DND-41 (cell line): Measurements from ENCODE around the gene ST6GALNAC3.

Source experiments
- ATAC-seq: fragments of 200-7000 bp; cut with Tn5 transposase; 3 replicates; pipeline ENCODE4 v1.9.1; 2021; ENCODE audit warnings: low read depth; ENCODE audit not compliant: insufficient read depth
- DNase-seq: peaks from one replicate; pipeline ENCODE4 v3.0.0-alpha.2; 2020
- H2AFZ ChIP-seq: 2 replicates; pipeline ENCODE4 v1.6.0; 2012; ENCODE audit warnings: low read depth, low read length
- H3K27ac ChIP-seq: 2 replicates; pipeline ENCODE4 v1.5.1; 2012; ENCODE audit warnings: low read length, inconsistent platforms
- H3K27me3 ChIP-seq: fragments of 200-600 bp; sonication (generic); 2 replicates; pipeline ENCODE4 v1.6.0; 2012; ENCODE audit warnings: low read length, mild to moderate bottlenecking, inconsistent platforms; ENCODE audit not compliant: insufficient read depth, poor library complexity
- H3K36me3 ChIP-seq: 2 replicates; pipeline ENCODE4 v1.5.1; 2012; ENCODE audit warnings: low read length, inconsistent platforms; ENCODE audit not compliant: insufficient read depth
- H3K4me1 ChIP-seq: 2 replicates; pipeline ENCODE4 v1.5.1; 2012; ENCODE audit warnings: mild to moderate bottlenecking, low read length; ENCODE audit not compliant: insufficient read depth
- H3K4me2 ChIP-seq: 2 replicates; pipeline ENCODE4 v1.6.0; 2012; ENCODE audit warnings: mild to moderate bottlenecking, moderate library complexity, low read length, inconsistent platforms; ENCODE audit not compliant: insufficient read depth
- H3K4me3 ChIP-seq, 2 experiments: fragments of 200-600 bp in 1 of 2; shearing (Covaris generic) in 1 of 2; 2 replicates each; pipeline ENCODE4 v1.5.1; 2012 to 2016; ENCODE audit warnings: inconsistent platforms in 2 of 2, low read length in 2 of 2, mild to moderate bottlenecking in 2 of 2, low read depth in 1 of 2, moderate library complexity in 1 of 2
- H3K79me2 ChIP-seq: 2 replicates; pipeline ENCODE4 v1.6.0; 2012; ENCODE audit warnings: low read length, inconsistent platforms; ENCODE audit not compliant: insufficient read depth
- H3K9ac ChIP-seq: 2 replicates; pipeline ENCODE4 v1.6.0; 2012; ENCODE audit warnings: low read depth, mild to moderate bottlenecking, inconsistent platforms, low read length, moderate library complexity
- H3K9me3 ChIP-seq: 2 replicates; pipeline ENCODE4 v1.5.1; 2012; ENCODE audit warnings: low read length, moderate library complexity, mild to moderate bottlenecking, inconsistent platforms; ENCODE audit not compliant: insufficient read depth, severe bottlenecking
- H4K20me1 ChIP-seq: 2 replicates; pipeline ENCODE4 v1.6.0; 2012; ENCODE audit warnings: low read length; ENCODE audit not compliant: insufficient read depth
- EZH2 ChIP-seq: IDR thresholded peaks from 3 replicates; pipeline ENCODE4 v1.6.1; 2012; ENCODE audit warnings: borderline replicate concordance, low read depth, mild to moderate bottlenecking, moderate library complexity, low read length, inconsistent platforms; ENCODE audit not compliant: severe bottlenecking
- TF ChIP-seq, protein P1 (sequence below): IDR thresholded peaks from 2 replicates; pipeline ENCODE4 v1.5.1; 2012; ENCODE audit warnings: borderline replicate concordance, low read length, moderate library complexity, mild to moderate bottlenecking; ENCODE audit not compliant: poor library complexity, severe bottlenecking; ENCODE audit errors: extremely low read depth

ST6GALNAC3 gene

DNA sequence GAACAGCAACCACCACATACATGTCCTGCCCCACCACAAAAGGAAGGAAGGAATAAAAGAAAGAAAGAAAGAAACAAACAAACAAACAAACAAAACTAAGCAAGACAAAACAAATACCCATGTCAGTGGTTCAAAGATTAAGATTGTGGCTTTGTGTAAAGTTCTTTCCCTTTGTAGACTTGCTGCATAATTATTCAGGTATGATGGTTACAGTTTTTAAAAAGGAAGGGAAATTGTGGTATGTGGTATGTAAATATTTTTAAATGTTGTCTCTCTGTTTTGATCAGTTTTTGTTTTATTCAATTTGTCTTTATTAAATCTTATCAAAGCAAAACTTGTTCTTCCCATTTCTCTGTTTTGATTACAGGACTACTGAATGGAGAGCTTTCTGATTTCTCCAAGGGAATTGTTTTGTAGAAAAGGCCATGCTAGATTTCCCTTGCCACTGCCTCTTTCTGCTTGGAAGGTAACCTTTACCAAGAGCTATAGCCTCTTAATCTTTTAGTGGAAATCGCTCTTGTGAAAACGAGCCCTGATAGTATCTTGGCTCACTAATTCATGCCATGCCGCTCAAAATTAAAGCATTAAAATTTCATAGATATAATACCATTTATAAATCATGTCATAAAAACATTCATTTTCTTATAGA lies 502.5 kb downstream of the ST6GALNAC3 start:
- Histone ChIP-seq H3K27me3 (no peaks in the 10 kb centered on the region), H3K36me3 (no peaks in the 10 kb centered on the region), H3K4me2 (no peak overlapping the region), H3K4me3 (no peak overlapping the region), H3K79me2 (no peaks in the 10 kb centered on the region), H3K27ac (no peak overlapping the region), H2AFZ (no peak overlapping the region), H3K4me1 (no peaks in the 10 kb centered on the region), H4K20me1 (no peaks in the 10 kb centered on the region), H3K9me3 (no peaks in the 10 kb centered on the region), H3K9ac (no peak overlapping the region)
- no peak for DNase-seq
- TF ChIP-seq EZH2 = no peak
- TF ChIP-seq, protein P1, sequence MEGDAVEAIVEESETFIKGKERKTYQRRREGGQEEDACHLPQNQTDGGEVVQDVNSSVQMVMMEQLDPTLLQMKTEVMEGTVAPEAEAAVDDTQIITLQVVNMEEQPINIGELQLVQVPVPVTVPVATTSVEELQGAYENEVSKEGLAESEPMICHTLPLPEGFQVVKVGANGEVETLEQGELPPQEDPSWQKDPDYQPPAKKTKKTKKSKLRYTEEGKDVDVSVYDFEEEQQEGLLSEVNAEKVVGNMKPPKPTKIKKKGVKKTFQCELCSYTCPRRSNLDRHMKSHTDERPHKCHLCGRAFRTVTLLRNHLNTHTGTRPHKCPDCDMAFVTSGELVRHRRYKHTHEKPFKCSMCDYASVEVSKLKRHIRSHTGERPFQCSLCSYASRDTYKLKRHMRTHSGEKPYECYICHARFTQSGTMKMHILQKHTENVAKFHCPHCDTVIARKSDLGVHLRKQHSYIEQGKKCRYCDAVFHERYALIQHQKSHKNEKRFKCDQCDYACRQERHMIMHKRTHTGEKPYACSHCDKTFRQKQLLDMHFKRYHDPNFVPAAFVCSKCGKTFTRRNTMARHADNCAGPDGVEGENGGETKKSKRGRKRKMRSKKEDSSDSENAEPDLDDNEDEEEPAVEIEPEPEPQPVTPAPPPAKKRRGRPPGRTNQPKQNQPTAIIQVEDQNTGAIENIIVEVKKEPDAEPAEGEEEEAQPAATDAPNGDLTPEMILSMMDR = no peak
- no peak for ATAC-seq

GRCh38 chr1:76577525-76578185 lies 503.1 kb downstream of the ST6GALNAC3 start:
- DNase-seq = no peak
- ATAC-seq = no peak
- Histone ChIP-seq H3K79me2 (no peaks in the 10 kb centered on the region), H3K4me2 (no peak overlapping the region), H4K20me1 (no peaks in the 10 kb centered on the region), H3K4me3 (no peak overlapping the region), H3K27ac (no peak overlapping the region), H3K36me3 (no peaks in the 10 kb centered on the region), H3K9ac (no peak overlapping the region), H3K27me3 (no peaks in the 10 kb centered on the region), H3K4me1 (no peaks in the 10 kb centered on the region), H3K9me3 (no peaks in the 10 kb centered on the region), H2AFZ (no peak overlapping the region)
- no peak for TF ChIP-seq EZH2
- TF ChIP-seq, protein P1 = no peak

DNA sequence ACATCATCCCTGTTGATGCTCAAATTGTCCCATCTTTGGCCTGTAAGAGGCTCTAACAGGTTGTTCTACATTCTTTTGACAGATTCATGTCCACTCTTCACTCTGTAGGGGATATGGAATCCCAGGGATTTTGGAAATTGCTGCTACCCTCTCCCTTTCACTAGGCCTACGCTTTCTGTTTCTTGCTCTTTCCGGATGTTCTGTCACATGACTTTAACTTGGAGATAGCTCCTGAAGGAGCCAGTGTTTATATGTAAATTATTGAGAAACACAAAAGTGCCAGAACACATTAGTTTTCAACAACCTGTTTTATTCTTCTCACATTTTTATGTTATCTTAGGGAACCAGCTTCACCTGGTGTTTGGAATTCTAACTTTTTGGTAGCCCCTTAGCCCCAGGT lies 505.7 kb downstream of the ST6GALNAC3 start:
- no peaks in the 10 kb centered on the region for H3K4me1 ChIP-seq
- no peak for ATAC-seq

More for the DNA sequence above, 505.7 kb downstream of the ST6GALNAC3 start:
- no peaks in the 10 kb centered on the region for H3K9me3 ChIP-seq
- H3K9ac ChIP-seq = no peak overlapping the region
- H3K4me3 ChIP-seq = no peak overlapping the region
- no peaks in the 10 kb centered on the region for H3K36me3 ChIP-seq
- DNase-seq = no peak
- no peak overlapping the region for H3K4me2 ChIP-seq
- H4K20me1 ChIP-seq = no peaks in the 10 kb centered on the region
- H3K27me3 ChIP-seq = no peaks in the 10 kb centered on the region
- no peaks in the 10 kb centered on the region for H3K79me2 ChIP-seq
- no peak overlapping the region for H2AFZ ChIP-seq
- TF ChIP-seq, protein P1 = no peak
- TF ChIP-seq EZH2 = no peak
- no peak overlapping the region for H3K27ac ChIP-seq
